Stromal cell of bone marrow (primary cell): Measurements from ENCODE around the gene MTFP1.
"Not testable (repeated sequence)": the region's sequence is repeated elsewhere in the genome, so short reads cannot be mapped to it uniquely, and the experiment has no call there.

Experiments used
- DNase-seq: peaks from one replicate; pipeline ENCODE4 v3.0.0-alpha.2; 2012; ENCODE audit warnings: low read depth

The MTFP1 gene

GRCh38 chr22:30455075-30455840 lies 29.7 kb downstream of the MTFP1 start:
- no peak for DNase-seq

- peak; percentile 37 for DNase-seq
Measured at GRCh38 chr22:30457981-30458380, 32.4 kb downstream of the MTFP1 start.

- DNase-seq, result no peak
Measured at GRCh38 chr22:30459181-30460052, 33.8 kb downstream of the MTFP1 start.

GRCh38 chr22:30460147-30460546 lies 34.6 kb downstream of the MTFP1 start:
- no peak for DNase-seq

- DNase-seq, result not testable (repeated sequence)
Measured at GRCh38 chr22:30460555-30460954, 35.0 kb downstream of the MTFP1 start.

- no peak for DNase-seq
Measured at GRCh38 chr22:30469165-30469564, 43.6 kb downstream of the MTFP1 start.

- no peak for DNase-seq
Measured at GRCh38 chr22:30470655-30471054, 45.1 kb downstream of the MTFP1 start.

GRCh38 chr22:30471616-30472318 lies 46.2 kb downstream of the MTFP1 start, which contains the start of gene SEC14L3:
SEC14L3 (minus strand) TSS chr22:30472017; CDS start chr22:30471958, 59 bp downstream.
- no peak for DNase-seq

GRCh38 chr22:30472994-30473720 lies 47.6 kb downstream of the MTFP1 start:
- no peak for DNase-seq

GRCh38 chr22:30474121-30474520 lies 48.6 kb downstream of the MTFP1 start:
- DNase-seq, result no peak

- no peak for DNase-seq
Measured at GRCh38 chr22:30474683-30475424, 49.3 kb downstream of the MTFP1 start.
